IMR-90 (cell line): ENCODE results near the gene KLF12. TPM values are rescaled to one million over a fixed set of nuclear protein-coding genes. Genes with fewer than 3 reads are reported as not detected.

ENCODE experiments used
- ATAC-seq: fragments of 200-7000 bp; cut with Tn5 transposase; 2 replicates; pipeline ENCODE4 v1.9.1; 2020; ENCODE audit warnings: low read depth, mild to moderate bottlenecking, moderate library complexity
- BruUV-seq: library from RNA; stranded (reverse); fragments of 400-500 nt; replicated peaks from 2 replicates; lab custom pipeline; 2021; lab: Mats Ljungman, UMichigan
- CTCF ChIA-PET: fragments of 300-600 bp; formaldehyde crosslinking; extraction: SDS; loops from one replicate; lab custom pipeline; 2021; ENCODE audit warnings: antibody characterized with exemption; lab: Yijun Ruan, JAX
- POLR2A ChIA-PET: fragments of 300-600 bp; sonication (Branson Sonifier 250); formaldehyde crosslinking; loops from one replicate; lab custom pipeline; 2022; ENCODE audit warnings: antibody characterized with exemption; ENCODE audit not compliant: unreplicated experiment; lab: Charles Lee
- DNase-seq: peaks from one replicate; pipeline ENCODE4 v3.0.0; 2013
- H2AFZ ChIP-seq: replicated peaks from 2 replicates; pipeline ENCODE3; 2013; ENCODE audit warnings: low read length, mild to moderate bottlenecking; ENCODE audit not compliant: poor library complexity
- H2AK5ac ChIP-seq: 2 replicates; pipeline ENCODE4 v1.6.1; 2013; ENCODE audit warnings: low read depth, low read length, inconsistent platforms
- H2AK9ac ChIP-seq: replicated peaks from 2 replicates; pipeline ENCODE3; 2013; ENCODE audit warnings: mild to moderate bottlenecking, low read depth, low read length, moderate library complexity; ENCODE audit not compliant: poor library complexity
- H2BK120ac ChIP-seq: 2 replicates; pipeline ENCODE4 v1.6.1; 2013; ENCODE audit warnings: low read depth, low read length, inconsistent platforms
- H2BK15ac ChIP-seq: 3 replicates; pipeline ENCODE4 v1.6.1; 2013; ENCODE audit warnings: low read depth, low read length, inconsistent platforms
- H2BK20ac ChIP-seq: 2 replicates; pipeline ENCODE4 v1.6.1; 2013; ENCODE audit warnings: low read depth, mild to moderate bottlenecking, inconsistent platforms, low read length, moderate library complexity
- H2BK5ac ChIP-seq: 2 replicates; pipeline ENCODE4 v1.6.1; 2013; ENCODE audit warnings: mild to moderate bottlenecking, low read depth, low read length, inconsistent platforms; ENCODE audit not compliant: poor library complexity, severe bottlenecking
- H3K14ac ChIP-seq: replicated peaks from 2 replicates; pipeline ENCODE4 v1.6.1; 2013; ENCODE audit warnings: low read depth, low read length, inconsistent platforms
- H3K18ac ChIP-seq: 2 replicates; pipeline ENCODE4 v1.6.1; 2013; ENCODE audit warnings: low read depth, low read length, control low read depth
- H3K23ac ChIP-seq: 2 replicates; pipeline ENCODE4 v1.6.1; 2013; ENCODE audit warnings: low read depth, low read length, inconsistent platforms
- H3K27ac ChIP-seq: 2 replicates; pipeline ENCODE4 v1.5.1; 2013; ENCODE audit warnings: mild to moderate bottlenecking, control low read depth, low read length; ENCODE audit not compliant: insufficient read depth
- H3K27me3 ChIP-seq: 2 replicates; pipeline ENCODE4 v1.6.1; 2013; ENCODE audit warnings: low read length; ENCODE audit not compliant: control insufficient read depth, insufficient read depth
- H3K36me3 ChIP-seq: 2 replicates; pipeline ENCODE4 v1.6.1; 2013; ENCODE audit warnings: low read length, mixed read lengths; ENCODE audit not compliant: control insufficient read depth, insufficient read depth
- H3K4ac ChIP-seq: 2 replicates; pipeline ENCODE4 v1.6.1; 2013; ENCODE audit warnings: low read depth, low read length, inconsistent platforms
- H3K4me1 ChIP-seq: 2 replicates; pipeline ENCODE4 v1.6.1; 2013; ENCODE audit warnings: low read length, mixed read lengths; ENCODE audit not compliant: control insufficient read depth, insufficient read depth
- H3K4me2 ChIP-seq: 2 replicates; pipeline ENCODE4 v1.6.1; 2013; ENCODE audit warnings: low read depth, mild to moderate bottlenecking, control low read depth, low read length, moderate library complexity
- H3K4me3 ChIP-seq: 2 replicates; pipeline ENCODE4 v1.5.1; 2013; ENCODE audit warnings: low read depth, mild to moderate bottlenecking, control low read depth, low read length, moderate library complexity; ENCODE audit not compliant: insufficient read depth
- H3K56ac ChIP-seq: 2 replicates; pipeline ENCODE4 v1.6.1; 2013; ENCODE audit warnings: low read length, inconsistent platforms; ENCODE audit not compliant: insufficient read depth; ENCODE audit errors: extremely low read depth
- H3K79me1 ChIP-seq, 2 experiments: 2 replicates each; pipeline ENCODE4 v1.6.1; 2013; ENCODE audit warnings: low read length in 2 of 2, inconsistent platforms in 1 of 2, low read depth in 1 of 2
- H3K9ac ChIP-seq: 2 replicates; pipeline ENCODE4 v1.6.1; 2013; ENCODE audit warnings: low read depth, low read length, control low read depth
- H3K9me1 ChIP-seq: 2 replicates; pipeline ENCODE4 v1.6.1; 2013; ENCODE audit warnings: low read length, inconsistent platforms; ENCODE audit not compliant: insufficient read depth
- H3K9me3 ChIP-seq: 2 replicates; pipeline ENCODE4 v1.6.1; 2013; ENCODE audit warnings: low read length; ENCODE audit not compliant: control insufficient read depth, insufficient read depth
- H4K20me1 ChIP-seq: 2 replicates; pipeline ENCODE4 v1.6.1; 2013; ENCODE audit warnings: low read length, inconsistent platforms; ENCODE audit not compliant: insufficient read depth
- H4K5ac ChIP-seq: 2 replicates; pipeline ENCODE4 v1.6.1; 2013; ENCODE audit warnings: mild to moderate bottlenecking, low read depth, low read length, control low read depth
- H4K8ac ChIP-seq, 2 experiments: 2 replicates each; pipeline ENCODE4 v1.6.1; 2013; ENCODE audit warnings: low read depth in 2 of 2, low read length in 2 of 2, control low read depth in 1 of 2, inconsistent platforms in 1 of 2
- H4K91ac ChIP-seq: 2 replicates; pipeline ENCODE4 v1.6.1; 2013; ENCODE audit warnings: low read depth, low read length, inconsistent platforms; ENCODE audit not compliant: insufficient read depth
- BHLHE40 ChIP-seq: fragments of 150-350 bp; IDR thresholded peaks from 2 replicates; pipeline ENCODE4 v1.6.1; 2016; ENCODE audit warnings: mild to moderate bottlenecking, low read depth, low read length
- CEBPB ChIP-seq: IDR thresholded peaks from 2 replicates; pipeline ENCODE4 v1.6.1; 2012; ENCODE audit warnings: low read depth, low read length, improper control_type of control experiment
- NFE2L2 ChIP-seq: fragments of 150-350 bp; IDR thresholded peaks from 2 replicates; pipeline ENCODE4 v1.6.1; 2016; ENCODE audit warnings: low read depth, mild to moderate bottlenecking, low read length
- WGBS, 2 experiments: methylation state at CpG; one replicate each; pipeline versions ENCODE4 v1.1.5 to v1.1.7; 2013; ENCODE audit warnings: missing lambda C conversion rate in 2 of 2; ENCODE audit not compliant: insufficient read length in 1 of 2; ENCODE audit errors: extremely low coverage in 2 of 2; 5-methylcytosine and 5-hydroxymethylcytosine counted together
- dilution Hi-C: fragments of 300-500 bp; cut with HindIII; formaldehyde crosslinking; loops from one replicate; pipeline ENCODE4 v1.14.3; 2018; ENCODE audit warnings: low sequenced_read_pairs; ENCODE audit not compliant: unreplicated experiment
- in situ Hi-C: fragments of 300-500 bp; cut with MboI; formaldehyde crosslinking; loops from 3 replicates; pipeline ENCODE4 v1.14.3; 2019; ENCODE audit warnings: low sequenced_read_pairs, inconsistent platforms, mixed read lengths
- intact Hi-C: fragments of 100-400 bp; cut with micrococcal nuclease; formaldehyde crosslinking; loops from 2 replicates; pipeline ENCODE4 v1.10.0; 2022
- polyA plus RNA-seq, 3 experiments: library from polyadenylated mRNA; depleted of rRNA; stranded (reverse); fragments of >200 nt; gene quantifications; 2 replicates each; pipeline ENCODE4 v1.2.3, GENCODE V29; 2012; ENCODE audit warnings: low replicate concordance in 1 of 3
- total RNA-seq: library from RNA; depleted of rRNA; stranded (reverse); fragments of >200 nt; gene quantifications from 2 replicates; pipeline ENCODE4 v1.2.3, GENCODE V29; 2012

KLF12 gene
- total and polyA plus RNA-seq, 2 of the 4 experiments (the other 2 are of a cell fraction): 8.8 to 44.8 TPM

- no peak overlapping the region for H2AK9ac ChIP-seq
- ATAC-seq (no peak), DNase-seq (no peak)
- no peaks in the 10 kb centered on the region for H3K9me1 ChIP-seq
- ChIA-PET POLR2A (no interaction called here), CTCF (interaction anchor here (1.0 kb wide), 1 partner anchor 168 kb away, joined by 3 read pairs; no protein-coding TSS in a partner anchor)
- H4K5ac ChIP-seq: peak overlapping the region; percentile 7; the same call in 1 of the 2 replicates
- TF ChIP-seq BHLHE40 (no peak), NFE2L2 (no peak), CEBPB (no peak)
- H3K27me3 ChIP-seq: no peaks in the 10 kb centered on the region
- H3K4me2 ChIP-seq: no peak overlapping the region; the same call in 1 of the 2 replicates
- peak overlapping the region; percentile 30; the same call in 1 of the 2 replicates for H2BK20ac ChIP-seq
- H3K14ac ChIP-seq: peak overlapping the region; percentile 5
- no peak overlapping the region for H3K9ac ChIP-seq
- peak overlapping the region in 1 of 2 experiments; percentile 50; a peak in 2 of 4 replicates for H4K8ac ChIP-seq
- H2AK5ac ChIP-seq: peak overlapping the region; percentile 36
- no peak overlapping the region for H3K4me3 ChIP-seq
- WGBS, 2 experiments: no CpG with 5 or more reads among the region's 5 CpGs
- in situ Hi-C loops (no loop called here), intact Hi-C loops (no loop called here), dilution Hi-C loops (no loop called here)
- no TSS peak for BruUV-seq
- no peak overlapping the region for H3K56ac ChIP-seq
- peaks cover 25 to 56% of the 10 kb centered on the region in 2 experiments for H3K79me1 ChIP-seq
- peak overlapping the region; percentile 29; the same call in 2 of the 3 replicates for H2BK15ac ChIP-seq
- H2BK120ac ChIP-seq: peak overlapping the region; percentile 23
- H4K20me1 ChIP-seq: peaks cover 18% of the 10 kb centered on the region; the same call in 1 of the 2 replicates
- no peak overlapping the region for H3K27ac ChIP-seq
- peak overlapping the region; percentile 83 for H2BK5ac ChIP-seq
- H3K36me3 ChIP-seq: no peaks in the 10 kb centered on the region
- H3K9me3 ChIP-seq: peaks cover 8% of the 10 kb centered on the region
- H2AFZ ChIP-seq: no peak overlapping the region
- H3K18ac ChIP-seq: peak overlapping the region; percentile 24; the same call in 1 of the 2 replicates
- peak overlapping the region; percentile 45 for H3K4ac ChIP-seq
- H3K4me1 ChIP-seq: peaks cover 6% of the 10 kb centered on the region; the same call in 1 of the 2 replicates
- 0 out of 2 replicates have a peak overlapping the region, but pooled peaks have one; percentile 1 for H3K23ac ChIP-seq
- H4K91ac ChIP-seq: no peak overlapping the region
These were observed 19.6 kb downstream of the KLF12 start for GRCh38 chr13:74114641-74115040.
